Caki2 (cell line): ENCODE data around the gene FGF1. TPM values are rescaled to one million over a fixed set of nuclear protein-coding genes. Genes with fewer than 3 reads are reported as not detected.

ENCODE experiments used
- DNase-seq: peaks from one replicate; pipeline ENCODE4 v3.0.0-alpha.2; 2015; ENCODE audit warnings: low read depth
- in situ Hi-C: cut with HindIII; loops from 2 replicates; pipeline ENCODE4 v1.10.0; 2016; ENCODE audit warnings: low sequenced_read_pairs, low pct_unique_long_range_greater_than_20kb, mixed read lengths
- total RNA-seq: library from RNA; depleted of rRNA; stranded (reverse); fragments of >200 nt; shearing (Covaris generic); gene quantifications from 2 replicates; pipeline ENCODE4 v1.2.3, GENCODE V29; 2014; ENCODE audit warnings: low replicate concordance; rRNA removed

Gene FGF1
- not detected in 2 replicates for total RNA-seq

DNA sequence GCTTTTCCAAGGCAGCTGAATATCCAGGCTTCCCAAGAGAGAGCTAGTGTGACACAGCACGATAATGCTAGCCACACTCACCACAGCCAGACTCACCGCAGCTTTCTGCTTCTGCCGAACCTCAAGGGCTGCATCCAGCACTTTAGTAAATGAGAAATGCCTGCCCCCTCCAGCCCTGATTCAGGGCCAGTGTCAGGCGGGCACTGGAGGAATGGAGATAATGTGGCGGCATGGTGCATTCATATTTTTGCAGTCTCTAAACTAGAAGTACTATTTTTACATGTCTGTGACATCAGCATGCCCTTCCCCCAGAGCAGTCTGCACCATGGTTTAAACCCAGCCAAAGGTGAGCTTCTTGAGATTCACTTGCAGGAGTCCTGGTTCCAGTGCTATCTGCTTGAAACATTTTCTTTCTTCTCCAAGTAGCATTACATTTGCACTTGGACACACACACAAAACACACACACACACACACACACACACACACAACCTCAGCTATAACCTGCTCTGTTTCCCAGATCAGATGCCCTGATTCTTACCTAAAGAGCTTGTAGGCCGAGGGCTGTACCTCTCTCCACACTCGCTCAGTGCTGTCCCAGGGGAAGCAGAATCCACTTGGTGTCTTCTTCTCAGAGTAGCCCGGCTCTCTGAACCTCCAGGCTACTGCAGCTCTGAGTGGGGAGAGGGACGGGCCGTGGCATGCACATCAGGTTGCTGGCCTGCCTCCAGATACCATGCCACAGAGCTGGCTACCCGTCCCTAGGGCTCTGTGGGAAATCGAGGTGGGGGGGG is at the start of gene FGF1:
Gene FGF1, minus strand, starts transcription at position 673 of the 792 bp plus-strand sequence. CDS start 71,963 bp downstream, outside the sequence.
- in situ Hi-C loops: no loop called here
- DNase-seq: no peak

DNA sequence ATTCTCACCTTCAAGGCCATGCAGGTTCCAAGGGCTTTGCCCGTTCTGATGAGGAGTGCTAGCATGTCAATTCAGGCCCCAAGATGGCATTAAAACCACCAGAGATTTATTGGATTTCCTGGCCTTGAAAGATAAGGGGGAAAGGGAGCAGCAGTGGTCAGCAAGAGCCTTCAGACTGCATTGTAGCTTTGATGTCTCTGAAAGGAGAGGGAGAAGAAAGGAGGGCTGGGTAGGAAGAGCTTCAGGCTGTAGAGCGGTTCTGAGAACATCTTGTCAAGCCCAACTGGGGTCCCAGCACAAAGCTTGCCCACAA is 41.8 kb upstream of the FGF1 start:
- DNase-seq: no peak
- in situ Hi-C loops: no loop called here

DNA sequence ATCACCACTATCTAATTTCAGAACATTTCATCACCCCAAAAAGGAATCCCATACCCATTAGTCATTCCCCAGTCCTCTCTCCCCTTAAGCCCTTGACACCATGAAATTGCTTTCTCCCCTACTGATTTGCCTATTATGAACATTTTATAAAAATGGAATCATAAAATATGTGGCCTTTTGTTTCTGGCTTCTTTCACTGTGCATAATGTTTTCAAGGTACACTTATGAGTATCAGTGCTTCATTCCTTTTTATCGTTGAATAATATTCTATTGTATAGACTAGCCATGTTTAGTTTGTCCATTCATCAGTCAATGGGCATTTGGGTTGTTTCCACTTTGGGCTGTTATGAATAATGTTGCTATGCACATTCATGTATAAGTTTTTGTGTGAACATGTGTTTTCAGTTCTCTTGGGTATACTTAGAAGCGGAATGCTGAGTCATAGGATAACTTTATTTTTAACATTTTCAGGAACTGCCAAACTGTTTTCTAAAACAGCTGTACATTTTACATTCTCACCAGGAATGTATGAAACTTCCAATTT is 40.4 kb upstream of the FGF1 start:
- in situ Hi-C loops: no loop called here
- DNase-seq: no peak

DNA sequence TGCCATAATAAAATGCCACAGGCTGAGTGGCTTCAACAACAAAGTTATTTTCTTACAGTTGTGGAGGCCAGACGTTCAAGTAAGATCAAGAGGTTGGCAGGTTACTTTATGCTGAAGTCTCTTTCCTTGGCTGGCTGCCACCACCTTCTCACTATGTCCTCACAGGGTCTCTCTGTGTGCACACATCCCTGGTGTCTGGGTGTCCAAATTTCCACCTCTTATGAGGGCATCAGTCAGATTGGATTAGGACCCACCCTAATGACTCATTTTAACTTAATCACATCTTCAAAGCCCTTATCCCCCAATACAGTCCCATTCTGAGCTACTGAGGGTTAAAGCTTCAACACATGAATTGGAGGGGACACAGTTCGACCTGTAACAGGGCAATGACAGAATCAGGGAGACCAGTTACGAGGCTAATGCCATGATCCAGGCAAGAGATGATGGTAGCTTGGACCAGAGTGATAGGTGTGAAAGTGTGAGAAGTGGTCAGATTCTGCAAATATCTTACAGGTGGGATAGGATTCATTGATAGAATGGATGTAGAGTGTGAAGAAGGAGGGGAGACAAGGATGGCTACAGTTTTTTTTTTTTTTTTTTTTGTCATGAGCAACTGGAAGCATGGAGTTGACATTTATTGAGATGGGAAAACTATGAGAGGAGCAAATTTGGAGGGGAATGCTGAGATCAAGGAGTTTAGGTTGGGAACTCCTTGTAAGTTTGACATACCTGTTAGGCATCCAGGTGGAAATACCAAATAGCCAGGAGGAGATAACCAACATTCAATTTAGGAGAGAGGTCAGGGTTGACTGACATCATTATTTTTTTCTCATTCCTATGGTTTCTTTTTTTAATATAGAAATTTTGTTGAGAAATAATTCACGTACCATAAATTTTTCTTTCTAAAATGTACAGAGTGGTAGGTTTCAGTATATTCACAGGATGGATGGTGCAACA is 39.6 kb upstream of the FGF1 start:
- DNase-seq: no peak
- in situ Hi-C loops: no loop called here

DNA sequence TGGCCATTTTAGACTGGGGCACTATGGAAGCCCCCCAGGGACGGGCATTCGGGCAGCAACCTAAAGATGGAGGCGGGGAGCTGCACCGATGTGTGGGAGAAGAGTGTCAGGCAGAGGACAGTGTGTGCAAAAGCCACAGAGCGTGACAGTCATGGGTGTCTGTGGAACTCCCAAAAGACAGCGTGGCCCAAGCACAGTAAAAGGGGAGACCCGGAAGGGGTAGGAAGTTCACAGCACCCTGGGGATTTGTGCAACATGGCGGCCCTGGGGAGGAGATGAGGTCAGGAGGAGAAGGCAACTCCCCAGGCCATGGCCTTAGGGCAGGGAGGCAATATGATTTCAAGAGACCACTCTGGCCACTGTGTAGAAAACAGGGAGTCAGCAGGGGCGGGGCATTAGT is 38.9 kb upstream of the FGF1 start:
- DNase-seq: no peak
- in situ Hi-C loops: no loop called here

DNA sequence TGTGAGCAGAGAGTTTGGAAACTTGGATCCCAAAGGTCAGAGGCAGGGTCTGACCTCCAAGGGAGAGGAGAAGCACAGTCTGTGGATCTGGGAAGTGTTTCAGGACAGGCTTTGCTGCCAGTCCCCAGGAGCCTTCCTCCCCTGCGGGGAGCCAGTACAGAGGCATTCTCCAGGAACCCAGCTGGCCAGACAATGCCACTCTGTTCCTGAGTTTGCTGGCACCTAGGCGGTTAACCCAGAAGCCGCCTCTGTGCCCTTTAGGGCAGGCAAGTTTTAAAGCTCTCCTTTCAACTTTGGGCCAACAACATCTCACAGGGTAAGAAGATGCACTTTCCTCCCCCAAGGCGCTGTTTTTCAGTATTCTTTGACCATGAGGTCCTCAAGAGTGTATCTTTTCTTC is 37.0 kb upstream of the FGF1 start:
- in situ Hi-C loops: no loop called here
- DNase-seq: no peak

DNA sequence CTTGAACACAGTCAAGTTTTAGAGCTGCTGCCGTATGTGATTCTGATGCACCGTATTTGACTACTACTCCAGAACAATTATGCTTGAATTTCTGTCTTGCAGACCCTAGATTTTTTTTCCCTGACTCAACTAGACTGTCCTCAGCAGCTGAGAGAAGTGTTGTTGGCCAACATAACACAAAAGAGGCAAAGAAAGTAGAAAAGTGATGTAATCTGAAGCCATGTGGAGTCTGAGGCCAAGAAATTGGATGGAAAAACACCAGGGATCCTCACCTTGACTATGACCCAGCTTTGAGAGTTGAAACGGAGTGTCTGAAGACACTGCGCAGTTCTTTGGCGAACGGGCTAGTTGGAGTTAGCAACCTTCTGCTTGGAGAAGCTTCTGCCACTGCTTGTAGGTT is 36.3 kb upstream of the FGF1 start:
- in situ Hi-C loops: no loop called here
- no peak for DNase-seq

DNA sequence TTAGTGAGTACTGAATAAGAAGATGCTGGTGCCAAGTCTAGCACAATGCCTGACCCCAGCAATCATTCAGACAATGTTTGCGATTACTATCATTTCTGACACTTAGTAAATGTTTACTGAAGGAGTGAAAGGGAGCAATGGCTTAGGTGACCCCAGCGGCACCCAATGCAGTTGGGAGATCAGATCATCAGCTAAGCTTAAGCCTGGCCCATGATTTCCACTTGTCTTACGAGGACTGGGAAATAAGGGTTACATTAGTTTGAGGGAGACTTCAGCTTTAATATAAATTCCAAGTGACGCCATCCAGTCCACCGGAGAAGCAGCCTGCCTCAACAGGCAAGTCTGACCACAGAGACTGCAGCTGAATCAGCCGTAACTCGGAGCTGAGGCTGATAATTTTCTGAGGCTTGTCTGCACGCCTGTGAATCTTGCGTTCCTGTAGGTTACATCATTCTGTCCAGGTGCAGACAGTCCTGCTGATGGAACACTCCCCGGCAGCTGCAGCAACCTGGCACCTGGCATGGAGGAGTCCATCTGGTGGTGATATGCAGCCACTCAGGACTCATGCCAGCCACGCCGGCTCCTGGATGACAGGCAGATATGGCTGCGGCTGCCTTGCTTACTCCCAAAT is 34.9 kb upstream of the FGF1 start:
- in situ Hi-C loops: no loop called here
- no peak for DNase-seq

DNA sequence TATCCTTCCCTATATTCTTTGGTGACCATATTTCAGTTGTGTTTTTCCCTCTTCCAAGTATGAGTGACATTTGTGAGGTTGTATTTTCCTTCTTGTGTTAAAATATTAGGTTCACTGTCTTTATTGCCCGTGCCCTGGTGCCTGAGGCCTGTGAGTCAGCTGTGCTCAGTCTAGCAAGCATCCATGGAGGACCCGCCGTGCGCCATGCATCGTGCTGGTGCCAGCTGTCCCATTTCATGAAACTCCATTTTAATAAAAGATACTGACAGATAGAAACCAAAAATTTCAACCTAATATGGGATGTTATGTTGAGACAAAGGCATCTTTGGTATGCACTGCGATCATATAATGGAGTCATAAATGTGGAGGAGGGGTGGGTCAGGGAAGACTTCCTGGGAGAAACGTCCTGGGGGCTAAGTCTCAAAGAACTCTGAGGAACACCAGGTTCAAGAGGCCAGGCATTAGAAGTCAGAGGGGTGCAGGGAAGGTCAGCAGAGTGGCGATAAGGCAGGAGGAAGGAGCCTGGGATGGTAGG is 34.0 kb upstream of the FGF1 start:
- in situ Hi-C loops: no loop called here
- no peak for DNase-seq

DNA sequence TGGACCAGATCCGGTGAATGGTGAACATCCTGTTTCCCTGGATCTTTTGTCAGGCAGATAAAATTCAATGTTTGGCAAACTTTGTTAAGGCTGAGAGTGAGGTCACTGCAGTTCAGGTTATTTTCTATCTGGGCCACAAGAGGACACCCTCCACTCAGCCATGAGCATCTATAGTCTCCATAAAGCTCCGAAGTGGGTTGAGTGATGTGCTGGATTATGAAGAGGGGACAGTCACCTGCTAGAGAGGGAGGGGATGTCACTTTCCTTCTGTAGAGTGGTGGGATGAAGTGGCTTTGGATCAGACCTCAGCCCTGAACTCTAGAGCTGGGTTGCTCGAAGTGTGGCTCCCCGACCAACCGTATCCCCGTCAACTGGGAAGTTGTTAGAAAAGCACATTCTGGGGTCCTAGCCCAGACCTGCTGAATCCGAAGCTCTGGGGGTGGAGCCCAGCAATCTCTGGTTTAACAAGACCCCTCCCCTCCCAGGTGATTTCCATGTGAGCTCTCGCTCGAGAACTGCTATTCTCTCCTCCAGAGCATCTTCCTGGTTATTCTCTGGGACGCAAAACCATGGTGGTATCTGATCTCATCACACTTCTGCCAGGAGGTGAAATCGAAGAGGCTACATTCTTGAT is 31.8 kb upstream of the FGF1 start:
- in situ Hi-C loops: no loop called here
- peak; percentile 37 for DNase-seq

DNA sequence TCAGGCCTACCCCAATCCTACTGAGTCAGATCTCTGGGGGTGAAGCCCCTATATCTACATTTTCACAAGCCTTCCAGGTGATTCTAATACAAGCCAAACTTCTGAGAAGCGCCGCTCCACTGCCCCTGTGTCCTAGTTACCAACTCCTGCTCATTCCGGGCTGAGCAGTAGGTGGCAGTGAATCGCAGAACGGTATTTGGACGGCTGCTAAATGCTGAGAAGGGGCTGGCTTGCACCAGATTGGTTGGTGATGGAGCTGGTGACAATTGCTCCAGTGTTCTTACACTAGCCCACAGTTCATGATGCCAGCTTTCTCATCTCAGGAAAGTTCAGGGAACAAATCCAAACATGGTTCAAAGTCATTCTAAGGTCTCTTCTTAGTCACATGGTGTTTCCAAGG is 31.1 kb upstream of the FGF1 start:
- in situ Hi-C loops: no loop called here

DNA sequence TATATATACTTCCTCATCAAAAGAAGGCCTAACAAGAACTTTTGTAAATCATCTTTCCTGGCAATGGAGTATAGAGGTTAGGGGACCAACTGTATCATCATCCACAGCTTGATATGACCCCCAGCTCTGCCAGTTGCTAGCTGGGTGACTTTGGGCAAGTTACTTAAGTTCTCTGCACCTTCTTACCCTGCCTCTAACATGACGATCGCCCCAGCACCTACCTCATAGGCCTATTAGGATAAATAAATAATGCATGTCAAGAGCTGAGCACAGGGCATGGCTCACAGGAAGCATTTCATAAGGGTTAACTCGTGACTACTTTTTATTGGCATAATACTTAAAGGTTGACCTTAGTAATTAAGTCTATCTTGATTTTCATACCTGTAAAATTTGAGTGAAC is 29.4 kb upstream of the FGF1 start:
- no peak for DNase-seq
- in situ Hi-C loops: no loop called here

More for the DNA sequence above, 31.1 kb upstream of the FGF1 start:
- peak; percentile 63 for DNase-seq

DNA sequence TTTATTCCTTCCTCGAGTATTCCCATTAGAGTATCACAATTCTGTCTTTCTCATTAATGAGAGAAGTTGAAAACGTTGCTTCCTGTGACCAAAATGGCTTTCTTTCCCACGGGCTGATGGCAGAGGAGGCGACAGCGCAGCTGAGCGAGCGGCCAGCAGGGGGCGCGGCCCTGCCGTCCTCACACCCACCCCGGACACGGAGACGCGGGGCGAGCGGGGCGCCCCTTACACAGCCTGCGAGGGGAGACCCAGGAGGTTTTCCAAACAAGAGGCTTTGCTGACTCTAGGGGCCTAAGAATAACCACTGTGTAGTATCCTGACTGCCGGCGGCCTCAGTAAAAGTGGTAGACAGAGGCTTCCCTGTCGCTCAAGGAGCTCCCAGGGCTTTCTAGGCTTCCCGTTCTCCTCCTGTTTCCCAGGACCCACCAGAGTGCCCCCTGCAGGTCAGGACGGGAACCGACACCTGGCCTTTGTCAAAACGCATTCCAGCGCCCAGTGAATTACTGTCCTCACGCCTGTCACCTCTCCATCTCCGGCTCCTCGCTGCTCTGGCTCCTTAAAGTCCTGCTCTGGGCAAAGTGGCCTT is 27.3 kb upstream of the FGF1 start:
- peak; percentile 93 for DNase-seq
- in situ Hi-C loops: no loop called here

DNA sequence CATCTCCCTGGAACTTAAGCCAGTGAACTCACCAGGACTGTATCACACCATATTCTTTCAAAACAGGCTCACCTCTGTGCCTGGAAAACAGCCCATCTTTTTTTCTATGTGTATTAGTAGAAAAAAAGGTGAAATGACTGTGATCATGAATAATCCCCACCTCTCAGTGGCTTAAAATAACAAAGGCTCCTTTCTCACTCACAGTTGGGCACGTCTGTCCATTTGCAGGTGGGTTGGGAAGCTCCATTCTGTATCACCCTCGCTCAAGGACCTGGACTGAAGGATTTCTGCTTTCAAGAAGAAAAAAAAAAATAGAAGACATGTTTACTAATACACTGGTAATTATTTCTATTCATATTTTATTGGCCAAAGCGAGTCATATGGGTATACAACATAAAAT is 17.3 kb upstream of the FGF1 start:
- in situ Hi-C loops: no loop called here
- DNase-seq: no peak

DNA sequence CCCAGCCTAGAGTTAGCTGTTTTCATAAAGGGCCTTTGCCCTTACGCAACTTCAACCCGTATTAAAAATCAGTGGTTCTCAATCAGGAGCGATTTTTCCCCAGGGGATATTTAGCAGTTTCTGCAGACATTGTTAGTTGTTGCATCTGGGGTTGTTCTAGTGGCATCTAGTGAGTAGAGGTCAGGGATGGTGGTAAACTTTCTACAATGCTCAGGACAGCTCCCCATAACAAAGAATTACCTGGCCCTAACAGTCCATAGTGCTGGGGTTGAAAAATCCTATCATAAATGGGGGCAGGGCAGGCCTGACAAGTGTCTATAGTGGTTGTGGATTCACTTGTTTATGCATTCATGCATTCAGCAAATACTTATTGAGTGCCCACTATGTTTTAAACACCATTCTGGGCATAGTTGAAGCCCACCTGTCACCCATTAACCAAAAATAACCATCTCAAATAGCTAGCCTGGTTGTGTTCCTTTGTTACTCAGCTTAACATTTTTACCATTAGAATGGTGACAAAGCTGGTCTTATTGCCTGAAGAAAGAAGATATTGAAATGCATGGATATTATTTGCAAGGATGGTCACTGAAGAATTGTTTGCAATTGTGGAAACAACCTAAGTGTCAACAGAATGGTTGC is 15.9 kb upstream of the FGF1 start:
- in situ Hi-C loops: no loop called here
- DNase-seq: no peak

DNA sequence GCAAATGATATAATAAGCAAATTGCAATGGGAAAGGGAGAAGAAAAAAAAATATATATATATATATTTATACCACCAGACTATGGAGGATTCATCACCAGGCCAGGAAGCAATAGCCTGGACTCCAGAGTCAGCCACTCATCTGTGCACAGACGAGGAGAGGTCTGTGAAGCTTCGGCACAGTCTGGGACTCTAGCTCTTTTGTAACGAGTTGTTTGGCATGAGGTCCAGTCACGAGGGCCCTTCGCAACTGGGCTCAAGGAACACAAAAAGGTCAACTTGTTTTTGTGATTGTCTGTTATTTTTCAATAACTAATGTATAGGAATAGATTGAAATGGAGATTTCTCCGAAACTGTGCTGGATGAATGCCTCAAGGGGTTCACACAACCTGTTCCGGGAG is 14.7 kb upstream of the FGF1 start:
- no peak for DNase-seq
- in situ Hi-C loops: no loop called here

DNA sequence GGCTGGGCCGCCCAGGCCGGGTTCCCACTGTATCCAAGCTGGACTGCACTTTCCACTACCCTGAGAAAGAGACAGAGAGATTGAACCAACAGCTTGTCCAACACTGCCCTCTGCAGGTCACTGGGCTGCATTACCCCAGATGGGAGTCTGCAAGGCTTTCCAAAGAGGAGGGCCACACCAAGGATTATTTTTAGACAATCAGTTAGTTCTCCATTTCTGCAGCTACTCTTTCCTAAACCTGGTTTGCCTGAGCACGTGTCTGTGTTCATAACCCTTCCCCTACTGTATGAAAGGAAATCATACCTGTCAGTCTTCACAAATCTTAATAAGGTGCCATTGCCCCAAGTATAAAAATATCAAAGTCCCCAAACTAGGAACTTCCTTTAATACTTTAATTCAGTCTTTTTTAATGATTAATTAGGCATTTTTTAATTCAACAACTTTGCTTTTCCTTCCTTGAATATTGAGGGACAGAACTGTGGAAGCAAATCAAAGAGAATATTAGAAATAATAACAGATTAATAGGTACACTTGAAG is 13.4 kb upstream of the FGF1 start:
- in situ Hi-C loops: loop anchor here (10.0 kb wide), 1 partner anchor 84 kb away; no protein-coding TSS in a partner anchor
- DNase-seq: peak; percentile 68
